CD1c-positive myeloid dendritic cell (primary cell): ENCODE results near the gene FHOD3.

ENCODE experiments used
- DNase-seq: peaks from one replicate; pipeline ENCODE4 v3.0.0-alpha.2; 2016; ENCODE audit errors: extremely low spot score

Gene FHOD3

DNA sequence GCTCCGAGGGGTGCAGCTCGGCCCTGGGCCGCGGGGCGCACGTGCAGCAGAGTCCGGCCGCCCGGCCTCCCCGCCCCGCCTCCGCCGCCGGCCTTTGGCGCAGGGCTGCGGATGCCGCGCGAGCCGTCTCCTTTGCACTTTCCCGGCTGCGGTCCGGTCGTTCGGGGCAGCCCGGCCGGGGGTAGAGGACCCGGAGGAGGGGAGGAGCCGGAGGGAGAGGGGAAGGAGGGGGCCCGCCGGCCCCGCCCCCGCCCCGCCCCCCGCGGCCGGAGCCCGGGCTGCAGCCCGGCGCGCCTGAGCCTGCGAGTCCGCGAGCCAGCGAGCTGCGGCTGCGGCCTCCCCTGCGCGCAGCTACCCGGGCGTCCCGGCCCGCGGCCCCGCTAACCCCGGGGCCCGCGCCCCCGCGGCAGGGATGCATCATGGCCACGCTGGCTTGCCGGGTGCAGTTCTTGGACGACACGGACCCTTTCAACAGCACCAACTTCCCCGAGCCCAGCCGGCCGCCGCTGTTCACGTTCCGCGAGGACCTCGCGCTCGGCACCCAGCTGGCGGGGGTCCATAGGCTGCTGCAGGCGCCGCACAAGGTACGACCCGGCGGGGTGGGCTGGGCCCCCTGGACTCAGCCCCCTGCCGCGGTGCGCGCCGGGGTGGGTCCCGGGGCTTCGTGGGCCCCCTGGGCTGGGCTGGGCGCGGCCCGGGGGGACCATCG lies at the start of gene FHOD3:
Gene FHOD3 (plus strand): TSS at position 297 of the 709 bp plus-strand sequence. CDS start 123 bp downstream, at position 420.
- no peak for DNase-seq

DNA sequence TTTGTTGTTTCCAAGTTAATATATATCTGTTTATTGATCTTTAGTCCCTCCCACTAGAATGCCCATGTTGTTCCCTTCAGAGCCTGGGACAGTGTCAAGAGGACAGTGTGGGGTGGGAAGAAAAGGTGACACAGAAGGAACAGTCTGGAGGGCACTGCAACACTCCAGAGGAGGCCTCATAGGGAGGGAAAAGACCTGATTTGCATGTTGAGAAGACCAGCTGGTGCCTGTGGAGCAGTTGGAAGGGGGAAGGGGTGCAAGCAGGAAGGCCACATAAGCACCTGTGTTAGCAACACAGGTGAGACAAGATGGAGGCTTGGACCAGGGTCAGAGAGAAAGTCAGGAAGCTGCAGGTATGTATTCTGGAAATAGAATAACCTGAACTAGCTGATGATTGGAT lies 48.1 kb upstream of the FHOD3 start:
- no peak for DNase-seq

- DNase-seq = no peak
Measured at GRCh38 chr18:36250827-36251226, 46.7 kb upstream of the FHOD3 start.

DNA sequence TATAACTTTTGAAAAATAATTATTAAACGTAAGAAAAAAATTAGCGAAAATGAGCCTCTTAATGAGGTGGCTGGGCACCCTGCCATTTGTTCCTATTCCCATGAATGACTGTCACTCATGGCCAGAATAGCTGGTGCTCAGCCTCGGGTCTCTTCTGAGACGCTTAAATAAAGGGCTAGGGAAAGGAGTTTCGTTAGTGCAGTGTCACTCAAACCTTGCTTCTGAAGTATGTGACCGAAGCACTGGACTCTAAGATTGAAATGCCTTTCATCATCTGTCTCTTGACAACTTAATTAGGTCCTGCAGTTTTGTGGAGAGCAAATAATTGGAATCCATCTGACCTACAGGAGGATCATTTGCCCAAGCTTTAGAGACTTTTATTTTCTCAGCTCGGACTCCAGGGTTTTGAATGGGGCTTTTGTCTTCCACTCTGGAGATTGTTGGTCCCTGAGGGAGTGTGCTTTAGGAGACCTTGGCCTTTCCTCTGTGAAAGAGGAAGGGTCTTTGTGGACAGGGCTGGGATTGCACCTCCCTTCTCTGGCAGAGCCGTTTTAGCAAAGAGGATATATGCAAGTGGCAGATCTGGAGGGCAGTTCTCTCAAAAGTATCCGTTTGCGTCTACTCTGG lies 42.3 kb upstream of the FHOD3 start:
- DNase-seq = no peak

- DNase-seq = no peak
Measured at GRCh38 chr18:36256094-36256493, 41.4 kb upstream of the FHOD3 start.

GRCh38 chr18:36262971-36263370 lies 34.5 kb upstream of the FHOD3 start:
- no peak for DNase-seq

DNA sequence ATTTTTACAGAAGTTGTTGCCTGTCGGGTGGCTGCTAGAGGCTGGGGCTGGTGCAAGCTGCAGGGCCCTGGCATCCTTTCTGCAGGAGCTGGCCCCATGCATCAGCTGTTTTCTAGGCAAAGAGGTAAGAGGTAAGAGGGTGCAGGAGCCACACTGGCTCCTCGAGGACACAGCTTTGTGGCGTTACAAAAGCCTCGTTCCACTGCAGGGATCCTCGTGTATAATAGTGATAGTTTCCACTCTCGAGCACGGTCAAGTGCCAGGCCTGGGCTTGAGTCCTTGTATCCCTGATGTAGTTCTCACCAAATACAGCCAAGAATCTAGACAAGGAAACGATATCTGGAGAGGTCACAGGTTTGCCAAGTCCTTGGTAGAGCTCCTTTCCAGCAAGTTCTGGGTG lies 33.2 kb upstream of the FHOD3 start:
- DNase-seq = no peak

GRCh38 chr18:36265015-36265414 lies 32.5 kb upstream of the FHOD3 start:
- DNase-seq = no peak

GRCh38 chr18:36269157-36269556 lies 28.4 kb upstream of the FHOD3 start:
- no peak for DNase-seq

DNA sequence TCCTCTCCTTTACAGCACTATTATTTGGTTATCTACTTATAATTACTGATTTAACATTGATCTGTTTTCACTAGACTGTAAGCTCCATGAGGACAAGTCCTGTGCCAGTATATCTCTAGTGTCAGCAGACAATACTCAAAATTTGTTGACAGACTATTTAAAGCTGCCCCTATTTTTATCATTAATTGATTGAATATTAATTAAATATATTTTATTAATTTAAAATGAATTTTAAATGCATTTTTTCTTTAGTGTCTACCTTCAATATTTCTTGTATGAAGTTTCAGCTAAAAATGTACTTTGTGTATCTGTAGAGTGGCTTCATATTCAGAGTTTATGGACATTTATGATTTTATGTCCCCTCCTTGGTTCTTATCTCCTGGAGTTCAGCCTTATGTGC lies 26.4 kb upstream of the FHOD3 start:
- no peak for DNase-seq

- DNase-seq = no peak
Measured at GRCh38 chr18:36273347-36273746, 24.2 kb upstream of the FHOD3 start.

- DNase-seq = no peak
Measured at GRCh38 chr18:36274083-36274715, 23.3 kb upstream of the FHOD3 start.

GRCh38 chr18:36275561-36275960 lies 22.0 kb upstream of the FHOD3 start:
- no peak for DNase-seq

DNA sequence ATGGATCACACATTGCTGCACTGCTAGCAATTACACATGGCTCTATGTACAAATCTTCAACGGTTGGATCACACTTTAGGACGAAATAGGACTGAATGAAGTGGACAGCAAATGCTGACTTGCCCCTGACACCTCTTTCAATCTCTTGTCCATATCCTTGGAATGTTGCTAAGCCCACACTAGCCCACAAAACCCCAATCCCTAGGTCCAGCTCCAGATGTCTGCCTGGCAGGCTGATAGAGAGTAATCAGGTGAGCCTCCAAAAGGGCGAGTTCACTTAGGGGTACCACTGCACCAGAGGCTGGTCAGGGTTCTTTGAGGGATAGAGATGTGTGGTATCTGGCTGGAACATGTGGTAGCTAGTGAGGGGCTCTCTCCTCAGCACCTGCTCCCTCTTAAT lies 18.5 kb upstream of the FHOD3 start:
- DNase-seq = no peak

- no peak for DNase-seq
Measured at GRCh38 chr18:36281936-36282335, 15.6 kb upstream of the FHOD3 start.

GRCh38 chr18:36283448-36283847 lies 14.1 kb upstream of the FHOD3 start:
- no peak for DNase-seq

- no peak for DNase-seq
Measured at GRCh38 chr18:36284268-36284667, 13.2 kb upstream of the FHOD3 start.

GRCh38 chr18:36284671-36285295 lies 12.7 kb upstream of the FHOD3 start:
- DNase-seq = peak; percentile 81

DNA sequence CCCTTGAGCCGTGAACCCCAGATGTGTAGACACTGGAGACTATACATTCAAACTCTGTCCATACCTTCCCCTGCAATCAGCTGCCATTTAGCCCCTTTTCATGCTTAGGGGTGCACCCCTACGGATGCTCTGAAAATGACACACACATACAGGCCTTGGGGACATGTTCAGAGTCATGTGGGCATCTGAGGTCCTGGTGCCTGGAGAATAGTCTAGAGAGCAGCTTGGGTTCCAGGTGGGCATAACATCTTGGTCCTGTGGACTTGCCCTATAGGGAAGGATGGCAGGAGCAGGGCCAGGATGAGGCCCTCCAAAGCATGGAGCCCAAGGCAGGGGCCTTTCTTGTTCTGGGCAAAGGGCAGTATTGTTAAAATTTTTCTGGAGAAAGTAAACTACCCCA lies 9.9 kb upstream of the FHOD3 start:
- no peak for DNase-seq

DNA sequence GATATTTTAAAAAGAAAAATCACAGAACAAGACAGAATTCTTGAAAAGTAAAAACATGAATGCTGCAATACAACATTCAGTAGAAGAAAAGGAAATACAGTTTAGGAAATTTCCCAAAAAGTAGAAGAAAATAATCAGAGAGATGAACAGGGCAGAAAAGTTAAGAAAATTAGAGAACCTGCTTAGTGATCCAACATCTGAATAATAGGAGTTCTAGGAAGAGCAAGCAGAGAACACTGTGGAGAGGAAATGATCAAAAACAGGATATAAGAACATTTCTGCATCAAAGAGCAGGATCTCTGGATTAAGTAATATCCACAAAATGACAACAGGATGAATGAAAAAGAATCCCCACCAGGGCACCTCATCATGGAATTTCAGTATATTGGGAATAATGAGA lies 8.8 kb upstream of the FHOD3 start:
- DNase-seq = no peak

GRCh38 chr18:36294031-36294430 lies 3.5 kb upstream of the FHOD3 start:
- DNase-seq = no peak

DNA sequence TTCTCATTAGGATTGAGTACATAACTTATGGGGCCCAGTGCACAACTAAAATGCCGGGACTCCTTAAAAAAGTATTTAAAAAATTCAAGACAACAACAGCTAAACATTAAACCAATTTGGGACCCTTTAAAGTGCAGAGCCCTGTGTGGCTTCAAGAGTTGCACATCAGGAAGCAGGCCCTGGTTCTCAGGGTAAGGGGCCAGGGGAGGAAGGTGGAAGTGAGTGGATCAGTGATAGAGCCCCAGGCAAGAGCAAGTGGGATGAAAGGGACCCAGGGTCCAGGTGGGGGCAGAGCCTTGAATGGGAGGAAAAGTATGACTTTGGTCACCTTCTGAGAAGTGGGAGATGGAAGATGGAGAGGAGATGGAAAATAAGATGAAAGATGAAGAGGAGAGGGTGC lies 2.3 kb upstream of the FHOD3 start:
- DNase-seq = no peak

DNA sequence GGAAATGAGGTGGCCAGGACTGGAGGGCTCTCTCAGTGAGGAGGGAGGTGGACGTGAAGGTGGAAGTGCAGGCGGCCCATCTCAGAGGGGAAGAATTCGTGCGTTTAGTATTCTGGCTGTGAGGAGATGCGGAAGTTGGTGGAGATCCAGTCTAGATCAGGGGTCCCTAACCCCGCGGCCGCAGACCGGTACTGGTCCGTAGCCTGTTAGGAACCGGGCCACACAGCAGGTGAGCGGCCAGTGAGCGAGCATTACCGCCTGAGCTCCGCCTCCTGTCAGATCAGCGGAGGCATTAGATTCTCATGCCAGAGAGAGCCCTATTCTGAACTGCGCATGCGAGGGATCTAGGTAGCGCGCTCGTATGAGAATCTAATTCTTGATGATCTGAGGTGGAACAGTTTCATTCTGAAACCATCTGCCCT lies 1.6 kb upstream of the FHOD3 start:
- no peak for DNase-seq
